ENCODE results near the gene TGM3. TPM values are rescaled to one million over a fixed set of nuclear protein-coding genes. Genes with fewer than 3 reads are reported as not detected.

The TGM3 gene
- total RNA-seq, 1 donor from 2014 or later = not detected

DNA sequence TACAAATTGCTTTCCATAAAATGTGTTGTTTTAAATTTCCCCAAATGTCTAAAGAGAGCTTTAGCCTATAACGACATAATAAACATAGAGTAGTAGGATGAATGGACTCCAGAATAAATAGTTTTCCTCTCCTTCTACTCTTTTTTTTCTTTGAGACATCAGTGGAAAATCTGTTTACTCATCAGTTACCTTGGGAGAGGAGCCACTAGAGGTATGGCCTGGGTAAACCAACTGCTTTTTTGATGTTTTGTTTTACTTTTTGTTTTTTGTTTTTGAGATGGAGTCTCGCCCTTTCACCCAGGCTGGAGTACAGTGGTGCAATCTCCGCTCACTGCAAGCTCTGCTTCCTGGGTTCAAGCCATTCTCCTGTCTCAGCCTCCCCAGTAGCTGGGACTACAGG is 8.3 kb upstream of the TGM3 start:
- DNase-seq (ENCODE audit: low spot score in 2 of 2) = no peak
- Histone ChIP-seq H3K4me1 (no peaks in the 10 kb centered on the region), H3K27me3 (no peaks in the 10 kb centered on the region), H3K36me3 (no peaks in the 10 kb centered on the region), H3K9me3 (no peaks in the 10 kb centered on the region), H3K4me3 (no peak overlapping the region), H3K27ac (no peak overlapping the region)
- intact Hi-C loops (cut with DNase I) = no loop called here
- TF ChIP-seq CTCF (IDR thresholded peaks at IDR 0.05) = no peak

DNA sequence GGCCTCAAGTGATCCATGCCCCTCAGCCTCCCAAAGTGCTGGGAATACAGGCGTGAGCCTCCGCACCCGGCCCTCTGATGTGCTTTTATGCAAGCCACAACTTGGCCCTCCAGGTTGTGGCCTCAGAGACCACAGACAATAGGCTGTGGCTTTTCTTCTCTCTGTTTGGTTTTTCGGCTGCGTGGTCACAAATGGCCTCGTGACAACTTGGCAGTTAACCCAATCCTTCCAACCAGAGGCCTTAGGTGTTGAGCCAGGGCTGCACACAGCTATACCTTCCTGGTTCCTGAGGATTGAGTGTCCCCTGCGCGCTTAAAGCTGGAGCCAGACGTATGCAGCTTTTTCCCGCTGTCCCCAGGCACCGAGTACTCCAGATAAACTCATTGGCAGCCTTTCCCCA is 6.3 kb upstream of the TGM3 start:
- no peaks in the 10 kb centered on the region for H3K27me3 ChIP-seq
- DNase-seq (ENCODE audit: low spot score in 2 of 2) = no peak
- intact Hi-C loops (cut with DNase I) = no loop called here
- no peaks in the 10 kb centered on the region for H3K4me1 ChIP-seq
- no peak for TF ChIP-seq CTCF (IDR thresholded peaks at IDR 0.05)
- no peak overlapping the region for H3K4me3 ChIP-seq
- no peaks in the 10 kb centered on the region for H3K36me3 ChIP-seq
- no peaks in the 10 kb centered on the region for H3K9me3 ChIP-seq
- no peak overlapping the region for H3K27ac ChIP-seq

DNA sequence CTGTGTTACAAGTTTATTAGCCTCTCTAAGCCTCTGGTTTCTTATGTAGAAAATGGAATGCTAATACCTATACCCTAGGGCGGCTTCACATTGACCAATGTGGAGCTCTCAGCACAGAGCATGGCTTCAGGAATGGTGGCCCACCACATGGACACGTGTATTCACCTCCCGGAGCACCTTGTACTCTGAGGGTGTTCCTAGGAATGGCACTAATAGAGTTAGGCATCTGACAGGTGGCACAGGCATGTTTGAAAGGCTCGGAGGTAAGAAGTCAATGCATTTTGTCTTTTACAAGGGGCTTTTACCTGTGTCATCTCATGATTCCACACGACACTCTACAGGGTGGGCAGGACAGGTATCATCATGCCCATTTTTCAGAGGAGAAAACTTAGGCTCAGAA is 5.3 kb upstream of the TGM3 start:
- intact Hi-C loops (cut with DNase I) = no loop called here
- H3K4me3 ChIP-seq = no peak overlapping the region
- H3K9me3 ChIP-seq = no peaks in the 10 kb centered on the region
- TF ChIP-seq CTCF (IDR thresholded peaks at IDR 0.05) = no peak
- no peaks in the 10 kb centered on the region for H3K4me1 ChIP-seq
- DNase-seq (ENCODE audit: low spot score in 2 of 2) = no peak
- H3K27ac ChIP-seq = no peak overlapping the region
- no peaks in the 10 kb centered on the region for H3K36me3 ChIP-seq
- H3K27me3 ChIP-seq = no peaks in the 10 kb centered on the region

DNA sequence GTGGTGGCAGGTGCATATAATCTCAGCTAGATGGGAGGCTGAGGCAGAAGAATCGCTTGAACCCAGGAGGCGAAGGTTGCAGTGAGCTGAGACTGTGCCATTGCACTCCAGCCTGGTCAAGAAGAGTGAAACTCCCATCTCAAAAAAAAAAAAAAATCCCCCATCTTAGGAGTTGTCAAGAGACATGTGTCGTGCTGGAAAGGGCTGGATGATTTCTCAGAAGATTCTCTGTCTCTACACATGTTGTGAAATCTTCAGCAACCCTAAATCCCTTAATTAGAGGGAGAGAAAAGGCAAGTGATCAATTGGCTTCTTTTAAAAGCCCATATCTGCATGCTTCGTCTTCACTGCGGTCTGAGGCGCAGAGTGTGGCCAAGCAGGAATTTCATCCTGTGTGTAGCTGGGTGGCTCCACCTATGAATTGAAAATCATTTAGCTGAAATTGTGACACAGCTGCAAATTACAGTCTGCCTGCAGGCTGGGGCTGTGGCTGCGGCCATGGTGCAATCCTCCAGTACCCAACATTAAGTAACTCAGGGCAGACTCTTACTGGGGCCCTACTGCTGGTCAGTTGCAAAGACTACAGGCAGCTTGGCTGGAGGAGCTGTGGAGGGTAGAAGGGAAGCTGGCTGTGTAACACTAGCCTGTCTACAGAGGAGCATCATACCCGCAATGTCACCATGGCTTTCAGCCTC is 3.2 kb upstream of the TGM3 start:
- H3K27ac ChIP-seq = no peak overlapping the region
- no peak overlapping the region for H3K4me3 ChIP-seq
- H3K9me3 ChIP-seq = no peaks in the 10 kb centered on the region
- no peaks in the 10 kb centered on the region for H3K27me3 ChIP-seq
- no peak for TF ChIP-seq CTCF (IDR thresholded peaks at IDR 0.05)
- intact Hi-C loops (cut with DNase I) = no loop called here
- H3K36me3 ChIP-seq = no peaks in the 10 kb centered on the region
- DNase-seq (ENCODE audit: low spot score in 2 of 2) = no peak
- no peaks in the 10 kb centered on the region for H3K4me1 ChIP-seq

DNA sequence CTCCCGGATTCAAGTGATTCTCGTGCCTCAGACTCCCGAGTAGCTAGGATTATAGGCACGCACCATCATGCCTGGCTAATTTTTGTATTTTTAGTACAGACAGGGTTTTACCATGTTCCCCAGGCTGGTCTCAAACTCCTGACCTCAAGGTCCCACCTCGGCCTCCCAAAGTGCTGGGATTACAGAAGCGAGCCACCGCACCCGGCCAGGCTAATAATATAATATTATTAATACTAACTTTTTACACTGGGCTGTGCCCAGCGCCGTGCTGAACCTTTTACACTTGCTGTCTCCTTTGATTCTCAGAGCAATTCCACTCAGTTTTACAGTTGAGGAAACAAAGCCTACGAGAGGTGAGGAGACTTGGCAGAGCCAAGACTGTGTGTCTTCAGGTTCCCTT is 2.3 kb upstream of the TGM3 start:
- no peak for DNase-seq (ENCODE audit: low spot score in 2 of 2)
- Histone ChIP-seq H3K27ac (no peak overlapping the region), H3K27me3 (no peaks in the 10 kb centered on the region), H3K36me3 (no peaks in the 10 kb centered on the region), H3K4me1 (no peaks in the 10 kb centered on the region), H3K9me3 (no peaks in the 10 kb centered on the region), H3K4me3 (no peak overlapping the region)
- TF ChIP-seq CTCF (IDR thresholded peaks at IDR 0.05) = no peak
- intact Hi-C loops (cut with DNase I) = no loop called here

DNA sequence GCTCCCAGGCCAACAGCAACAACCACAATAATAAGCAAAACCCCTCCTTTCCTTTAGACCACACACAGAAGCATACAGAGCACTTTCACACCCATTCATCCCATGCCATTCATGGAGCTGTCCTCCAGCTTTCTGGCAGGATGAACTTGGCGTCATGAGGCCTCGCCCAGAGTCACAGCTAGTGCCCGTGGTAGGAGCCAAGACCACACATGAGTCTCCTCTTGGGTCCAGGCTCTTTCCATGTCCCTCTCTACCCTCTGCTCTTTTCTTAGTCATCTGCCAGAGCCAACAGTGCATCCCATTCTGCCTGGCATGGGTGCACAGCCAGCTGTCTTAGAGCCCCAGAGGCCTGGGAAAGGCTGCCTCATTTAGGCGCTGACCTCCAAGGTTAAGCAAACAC is 1.8 kb upstream of the TGM3 start:
- no peaks in the 10 kb centered on the region for H3K36me3 ChIP-seq
- H3K27ac ChIP-seq = no peak overlapping the region
- intact Hi-C loops (cut with DNase I) = no loop called here
- H3K4me1 ChIP-seq = no peaks in the 10 kb centered on the region
- no peak for TF ChIP-seq CTCF (IDR thresholded peaks at IDR 0.05)
- no peaks in the 10 kb centered on the region for H3K27me3 ChIP-seq
- no peaks in the 10 kb centered on the region for H3K9me3 ChIP-seq
- H3K4me3 ChIP-seq = no peak overlapping the region
- DNase-seq (ENCODE audit: low spot score in 2 of 2) = no peak
